Glomerular visceral epithelial cell (primary cell): ENCODE data around the gene STRIT1.
"Not testable (repeated sequence)": the region's sequence is repeated elsewhere in the genome, so short reads cannot be mapped to it uniquely, and the experiment has no call there.

ENCODE experiments used
- DNase-seq: peaks from one replicate; pipeline ENCODE4 v3.0.0-alpha.2; 2016; ENCODE audit errors: extremely low spot score

The STRIT1 gene

GRCh38 chr3:155270485-155271342 is 22.8 kb downstream of the STRIT1 start:
- DNase-seq, result peak; percentile 1

GRCh38 chr3:155270063-155270462 is 23.4 kb downstream of the STRIT1 start:
- DNase-seq, result no peak

DNA sequence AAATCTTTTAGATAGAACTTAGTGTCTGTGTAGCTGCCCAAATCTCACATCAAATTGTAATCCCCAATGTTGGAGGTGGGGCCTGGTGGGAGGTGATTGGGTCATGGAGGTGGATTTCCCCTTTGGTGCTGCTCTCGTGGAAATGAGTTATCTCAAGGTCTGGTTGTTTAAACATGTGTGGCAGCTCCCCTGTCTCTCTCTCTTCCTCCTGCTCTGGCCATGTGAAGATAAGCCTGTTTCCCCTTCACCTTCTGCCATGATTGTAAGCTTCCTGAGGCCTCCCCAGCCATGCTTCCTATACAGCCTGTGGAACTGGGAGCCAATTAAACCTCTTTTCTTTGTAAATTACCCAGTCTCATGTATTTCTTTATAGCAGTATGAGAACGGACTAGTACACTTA is 30.6 kb downstream of the STRIT1 start:
- DNase-seq, result not testable (repeated sequence)

- no peak for DNase-seq
These were observed 31.2 kb downstream of the STRIT1 start for GRCh38 chr3:155262295-155262694.

DNA sequence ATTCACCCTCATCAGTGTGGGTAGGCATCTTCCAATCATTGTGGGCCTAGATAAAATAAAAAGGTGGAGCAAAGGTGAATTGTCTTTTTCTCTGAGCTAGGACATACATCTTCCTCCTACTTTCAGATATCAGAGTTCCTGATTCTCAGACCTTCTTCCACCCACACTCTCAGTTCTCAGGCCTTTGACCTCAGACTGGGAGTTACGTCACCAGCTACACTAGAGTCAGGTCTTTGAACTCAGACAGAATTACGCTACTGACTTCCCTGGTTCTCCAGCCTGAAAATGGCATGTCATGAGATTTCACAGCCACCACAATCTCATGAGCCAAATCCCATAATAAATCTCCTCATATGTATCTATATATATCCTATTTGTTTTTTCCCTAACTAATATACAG is 39.0 kb downstream of the STRIT1 start:
- no peak for DNase-seq

DNA sequence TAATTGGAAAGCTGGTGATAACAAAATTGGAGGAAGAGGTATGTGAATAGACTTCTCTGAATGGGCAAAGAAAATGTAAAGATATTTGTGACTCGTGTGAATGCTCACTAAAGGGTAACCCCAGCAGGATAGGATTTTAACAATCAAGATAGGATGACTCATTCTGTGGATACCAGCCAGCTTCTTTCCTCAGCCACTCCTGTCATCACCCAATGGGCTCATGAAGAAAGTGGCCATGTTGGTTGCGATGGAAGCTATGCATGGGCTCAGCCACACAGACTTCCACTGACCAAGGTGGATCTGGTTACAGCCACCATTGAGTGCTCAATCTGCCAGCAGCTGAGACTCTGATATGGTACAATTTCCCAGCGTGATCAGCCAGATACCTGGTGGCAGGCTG is 40.9 kb downstream of the STRIT1 start:
- peak; percentile 5 for DNase-seq

DNA sequence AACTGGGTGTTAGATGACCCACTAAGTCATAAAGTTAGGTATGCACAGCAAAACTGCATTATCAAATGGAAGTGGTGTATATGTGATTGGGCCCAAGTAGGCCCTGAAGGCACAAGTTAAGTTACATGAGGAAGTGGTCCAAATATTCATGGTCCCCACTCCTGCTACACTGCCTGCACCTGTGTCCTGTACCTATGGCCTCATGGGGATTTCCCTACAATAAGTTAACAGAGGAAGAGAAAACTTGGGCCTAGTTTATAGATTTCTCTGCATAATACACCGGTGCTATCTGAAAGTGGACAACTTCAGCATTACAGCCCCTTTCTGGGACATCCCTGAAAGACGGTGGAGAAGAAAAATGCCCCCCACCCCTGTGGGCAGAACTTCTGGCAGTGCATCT is 41.5 kb downstream of the STRIT1 start:
- DNase-seq, result no peak

DNA sequence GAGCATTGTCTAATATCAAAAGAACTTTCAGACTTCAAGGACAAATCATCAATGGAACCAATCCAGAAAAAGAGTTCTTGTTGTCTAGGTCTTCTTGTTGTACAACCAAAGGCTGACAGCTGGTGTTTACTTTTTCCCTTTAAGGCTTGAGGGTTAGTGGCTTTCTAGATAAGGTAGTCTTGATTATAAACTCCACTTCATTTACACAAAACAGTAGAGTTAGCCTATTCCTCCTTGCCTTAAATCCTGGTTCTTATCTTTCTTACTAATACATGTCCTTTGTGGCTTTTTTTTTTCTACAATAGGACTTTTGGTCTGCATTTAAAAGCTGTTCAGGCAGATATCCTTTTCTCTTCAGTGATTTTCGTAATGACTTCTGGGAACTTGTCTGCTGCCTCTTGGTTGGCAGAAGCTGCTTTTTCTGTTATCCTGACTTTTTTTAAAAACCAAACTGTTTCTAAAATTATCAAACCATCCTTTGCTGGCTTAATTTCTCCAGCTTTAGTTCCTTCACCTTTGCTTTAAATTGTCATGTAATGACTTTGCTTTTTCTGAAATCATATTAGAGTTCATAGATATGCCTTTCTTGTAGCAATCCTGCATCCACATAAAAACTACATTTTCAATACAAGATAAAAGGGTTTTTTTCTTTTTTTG is 44.8 kb downstream of the STRIT1 start:
- no peak for DNase-seq

GRCh38 chr3:155244699-155245098 is 48.8 kb downstream of the STRIT1 start:
- no peak for DNase-seq

GRCh38 chr3:155244216-155244615 is 49.3 kb downstream of the STRIT1 start:
- no peak for DNase-seq

DNA sequence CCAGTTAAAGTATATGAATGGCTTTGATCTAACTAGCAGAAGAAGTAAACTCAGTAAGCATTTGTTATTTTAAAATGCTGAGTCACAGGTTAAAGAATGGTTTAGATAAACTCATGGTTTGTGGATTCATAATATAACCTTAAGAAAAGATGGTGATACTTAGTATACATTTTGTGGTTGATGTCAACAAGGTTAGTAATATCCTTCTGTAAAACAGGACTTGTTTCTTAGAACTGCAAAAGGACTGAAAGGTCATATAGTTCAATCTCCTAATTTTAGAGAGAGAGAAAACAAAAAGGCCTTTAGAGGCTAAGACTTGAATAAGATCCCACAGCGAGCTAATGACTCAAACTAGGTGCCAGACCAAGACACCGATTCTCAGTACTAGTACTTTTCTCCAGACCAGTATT is 50.0 kb downstream of the STRIT1 start:
- DNase-seq, result no peak

DNA sequence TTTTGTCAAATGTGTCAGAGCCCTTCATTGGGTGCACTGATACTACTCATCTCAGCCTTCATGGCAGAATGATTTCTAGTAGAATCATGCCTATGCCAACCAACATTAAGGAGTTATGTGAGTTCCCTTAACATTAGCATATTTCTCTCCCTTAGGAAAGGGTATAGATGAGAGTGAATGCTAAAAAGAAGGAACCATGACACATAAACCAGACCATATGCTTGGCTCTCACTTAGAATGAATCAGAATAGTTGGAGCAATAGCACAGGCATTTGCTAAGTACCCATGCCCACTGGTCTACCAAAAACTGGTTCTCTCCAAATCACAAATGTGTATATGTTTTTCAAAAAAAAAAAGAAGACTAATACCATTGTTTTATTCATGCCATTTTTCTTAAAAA is 51.1 kb downstream of the STRIT1 start:
- no peak for DNase-seq

DNA sequence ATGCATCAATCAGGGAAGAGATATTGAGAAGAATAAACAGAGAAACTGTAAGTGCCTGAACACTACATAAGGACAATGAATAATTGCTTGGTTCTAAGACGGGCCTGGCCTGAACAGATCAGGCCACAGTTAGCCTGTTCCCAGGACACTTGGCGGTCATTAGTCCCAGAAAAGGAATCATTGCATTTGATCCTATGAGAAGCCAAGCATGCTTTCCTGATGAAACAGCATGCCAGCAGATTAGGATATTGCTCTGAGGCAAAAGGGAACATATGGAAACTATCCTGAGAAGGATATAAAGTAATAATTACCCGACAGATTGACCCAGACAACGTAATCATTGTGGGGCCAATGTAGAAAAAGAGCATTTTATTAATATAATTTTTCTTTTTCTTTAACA is 51.9 kb downstream of the STRIT1 start:
- DNase-seq, result no peak
